HEK293 (cell line): ENCODE measurements around the gene SHLD2.
"Not testable (repeated sequence)": the region's sequence is repeated elsewhere in the genome, so short reads cannot be mapped to it uniquely, and the experiment has no call there.

Experiments used
- CTCF ChIA-PET: fragments of 350-600 bp; formaldehyde crosslinking; extraction: SDS; loops from one replicate; lab custom pipeline; 2021; ENCODE audit warnings: antibody characterized with exemption; lab: Yijun Ruan, JAX
- POLR2A ChIA-PET: fragments of 300-600 bp; formaldehyde crosslinking; extraction: SDS; loops from one replicate; lab custom pipeline; 2020; ENCODE audit warnings: antibody characterized with exemption, inconsistent platforms; lab: Yijun Ruan, JAX
- H3K27ac ChIP-seq: fragments of 200-500 bp; sonication (Bioruptor generic); 2 replicates; pipeline ENCODE4 v1.5.1; 2014; ENCODE audit warnings: low read depth, low read length, control low read depth, inconsistent platforms; ENCODE audit errors: extremely low read depth
- H3K36me3 ChIP-seq, 2 experiments: fragments of 200-500 bp in 1 of 2; sonication (Bioruptor generic) in 1 of 2; 1 replicate in 1 of 2; 2 replicates in 1 of 2; pipeline ENCODE4 v1.5.1; 2014 to 2017; ENCODE audit warnings: inconsistent platforms in 2 of 2, low read length in 2 of 2; ENCODE audit not compliant: control insufficient read depth in 2 of 2, insufficient read depth in 1 of 2
- H3K4me1 ChIP-seq: fragments of 200-500 bp; sonication (Bioruptor generic); 2 replicates; pipeline ENCODE4 v1.5.1; 2014; ENCODE audit warnings: mild to moderate bottlenecking, low read length, inconsistent platforms; ENCODE audit not compliant: control insufficient read depth, insufficient read depth
- H3K4me3 ChIP-seq: 2 replicates; pipeline ENCODE4 v1.5.1; 2011; ENCODE audit warnings: low read depth, mild to moderate bottlenecking, control low read depth, low read length, moderate library complexity
- H3K9me3 ChIP-seq: fragments of 200-500 bp; sonication (Bioruptor generic); 2 replicates; pipeline ENCODE4 v1.5.1; 2014; ENCODE audit warnings: low read depth, low read length, inconsistent platforms; ENCODE audit not compliant: control insufficient read depth, insufficient read depth
- ZNF26 ChIP-seq: fragments of 450-650 bp; formaldehyde crosslinking; IDR thresholded peaks from 2 replicates; pipeline ENCODE4 v1.5.1; 2016; ENCODE audit warnings: missing biosample characterization, missing genetic modification characterization

Gene SHLD2

GRCh38 chr10:87187573-87187972 lies 92.6 kb downstream of the SHLD2 start:
- H3K9me3 ChIP-seq, POLR2A ChIA-PET, H3K4me3 ChIP-seq, H3K4me1 ChIP-seq: not testable (repeated sequence)
- TF ChIP-seq ZNF26 (tag by site-specific recombination), result peak; percentile 93
- TF ChIP-seq, all 188 proteins: peak for 1; not testable (repeated sequence) for 187
- CTCF ChIA-PET, H3K27ac ChIP-seq: not testable (repeated sequence)
- peaks cover 0 to 19% of the 10 kb centered on the region in 2 experiments; a peak in 1 of 3 replicates for H3K36me3 ChIP-seq

DNA sequence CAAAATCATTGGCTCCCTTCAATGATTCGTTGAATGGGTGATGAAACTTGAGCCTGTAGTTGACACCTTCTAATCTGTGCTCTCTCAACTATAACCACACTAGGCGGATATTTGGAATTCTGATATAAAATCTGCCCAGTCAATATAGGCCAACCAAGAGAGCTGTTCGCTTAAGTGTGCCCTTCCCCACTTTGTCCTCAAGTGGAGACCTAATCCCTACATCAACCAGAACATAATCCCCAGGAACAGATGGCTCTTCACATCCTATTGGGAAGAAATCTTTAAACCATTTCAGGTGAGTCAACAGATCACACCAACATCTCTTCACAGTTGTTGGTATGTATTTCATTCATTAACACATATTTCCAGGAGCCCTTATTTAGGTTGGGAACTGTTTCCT lies 96.8 kb downstream of the SHLD2 start:
- CTCF ChIA-PET, H3K27ac ChIP-seq: not testable (repeated sequence)

DNA sequence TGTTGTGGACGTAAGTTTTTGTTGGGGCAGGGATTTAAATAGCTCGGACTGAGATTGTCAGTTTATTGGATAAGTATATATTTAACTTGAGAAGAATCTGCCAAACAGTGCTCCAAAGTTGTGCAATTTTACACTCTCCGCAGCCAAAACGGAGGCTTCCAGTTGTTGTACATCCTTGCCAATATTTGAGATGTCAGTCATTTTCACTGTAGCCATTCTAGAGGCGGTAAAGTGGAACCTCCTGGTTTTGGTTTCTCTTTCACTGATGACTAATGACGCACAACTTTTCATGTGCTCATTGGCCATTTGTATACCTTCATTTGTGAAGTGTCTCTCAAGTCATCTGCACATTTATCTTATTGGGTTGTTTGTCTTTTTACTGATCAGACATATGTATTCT lies 105.9 kb downstream of the SHLD2 start:
- H3K4me1 ChIP-seq, H3K27ac ChIP-seq, H3K36me3 ChIP-seq, CTCF ChIA-PET, H3K9me3 ChIP-seq, H3K4me3 ChIP-seq, POLR2A ChIA-PET: not testable (repeated sequence)

More for the DNA sequence above, 96.8 kb downstream of the SHLD2 start:
- H3K4me1 ChIP-seq, POLR2A ChIA-PET, H3K4me3 ChIP-seq, H3K9me3 ChIP-seq: not testable (repeated sequence)
- H3K36me3 ChIP-seq, result peaks cover 0 to 16% of the 10 kb centered on the region in 2 experiments; a peak in 2 of 3 replicates

GRCh38 chr10:87204801-87205200 lies 109.8 kb downstream of the SHLD2 start:
- CTCF ChIA-PET, H3K4me1 ChIP-seq, POLR2A ChIA-PET, H3K4me3 ChIP-seq, H3K9me3 ChIP-seq, H3K27ac ChIP-seq, H3K36me3 ChIP-seq: not testable (repeated sequence)

DNA sequence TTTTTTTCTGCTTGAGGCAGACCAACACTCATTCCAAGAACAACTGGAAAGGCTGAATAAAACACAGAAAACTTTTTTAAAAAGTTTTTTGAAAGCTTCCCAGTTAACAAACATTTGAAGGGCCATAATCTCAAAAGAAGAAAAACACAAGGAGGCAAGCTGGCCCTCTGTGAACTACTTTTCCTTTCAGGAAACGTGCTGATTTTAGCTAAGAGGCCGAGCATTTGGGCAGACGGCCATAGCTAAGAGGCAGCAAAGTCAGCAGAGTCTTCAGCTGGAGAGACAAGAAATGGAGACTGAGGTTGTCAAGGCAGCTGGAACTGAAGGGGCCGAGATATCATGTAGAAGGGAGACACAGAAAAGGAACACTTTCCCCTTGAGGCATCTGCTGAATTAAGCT lies 111.9 kb downstream of the SHLD2 start:
- H3K9me3 ChIP-seq, POLR2A ChIA-PET, H3K4me1 ChIP-seq, H3K27ac ChIP-seq, H3K4me3 ChIP-seq, H3K36me3 ChIP-seq, CTCF ChIA-PET: not testable (repeated sequence)

GRCh38 chr10:87210309-87210708 lies 115.3 kb downstream of the SHLD2 start:
- H3K9me3 ChIP-seq, H3K4me3 ChIP-seq, POLR2A ChIA-PET, H3K4me1 ChIP-seq, CTCF ChIA-PET, H3K27ac ChIP-seq, H3K36me3 ChIP-seq: not testable (repeated sequence)

DNA sequence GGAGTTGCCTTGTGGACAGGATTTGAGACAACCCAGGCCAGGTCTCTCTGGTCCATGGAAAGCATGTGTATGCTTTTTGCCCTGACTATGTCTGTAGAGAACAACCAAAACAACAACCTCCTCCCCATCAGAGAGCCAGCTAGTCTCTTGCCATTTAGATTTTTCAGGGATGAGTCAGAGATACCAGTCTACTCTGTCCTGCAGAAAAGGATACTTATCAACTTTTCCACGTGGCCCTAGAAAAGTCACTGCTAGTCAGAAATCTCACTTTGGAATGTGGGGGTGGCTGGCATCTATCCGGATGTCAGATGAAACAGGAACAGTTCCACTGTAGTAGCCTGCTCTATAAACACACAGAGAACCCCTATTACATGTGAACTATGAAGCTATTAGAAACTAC lies 116.8 kb downstream of the SHLD2 start:
- H3K4me3 ChIP-seq, H3K4me1 ChIP-seq, CTCF ChIA-PET, H3K36me3 ChIP-seq, H3K9me3 ChIP-seq, H3K27ac ChIP-seq, POLR2A ChIA-PET: not testable (repeated sequence)

GRCh38 chr10:87213150-87213765 lies 118.3 kb downstream of the SHLD2 start:
- H3K4me1 ChIP-seq, H3K9me3 ChIP-seq, CTCF ChIA-PET, H3K36me3 ChIP-seq, H3K4me3 ChIP-seq, H3K27ac ChIP-seq, POLR2A ChIA-PET: not testable (repeated sequence)

- H3K9me3 ChIP-seq, H3K4me1 ChIP-seq, CTCF ChIA-PET, POLR2A ChIA-PET, H3K36me3 ChIP-seq, H3K27ac ChIP-seq, H3K4me3 ChIP-seq: not testable (repeated sequence)
Observed at GRCh38 chr10:87213806-87214205, 118.8 kb downstream of the SHLD2 start.

DNA sequence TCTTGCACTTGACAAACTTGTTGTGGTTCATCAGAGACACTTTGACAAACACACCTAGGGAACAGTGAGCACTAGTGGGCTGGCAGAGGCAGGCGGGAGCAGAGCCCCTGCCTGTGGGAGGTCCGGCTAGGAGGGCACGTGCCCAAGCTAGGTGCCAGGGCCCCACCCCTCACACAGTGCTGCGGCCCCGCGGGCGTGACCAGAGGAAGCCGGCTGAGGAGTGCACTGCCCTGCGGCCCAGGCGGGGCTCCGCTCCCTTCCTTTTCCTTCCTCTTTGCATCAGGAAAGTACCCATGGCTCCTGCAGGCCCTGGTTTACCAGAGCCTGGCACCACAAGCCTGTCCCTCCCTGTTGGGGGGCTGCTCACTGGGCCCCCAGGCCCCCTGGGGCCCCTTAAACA lies 121.1 kb downstream of the SHLD2 start:
- POLR2A ChIA-PET, H3K36me3 ChIP-seq, H3K4me1 ChIP-seq, H3K4me3 ChIP-seq, H3K27ac ChIP-seq, H3K9me3 ChIP-seq: not testable (repeated sequence)
- CTCF ChIA-PET, result interaction anchor here (0.5 to 0.6 kb wide), 2 partner anchors 95 to 557 kb away, joined by 3 read pairs; no protein-coding TSS in a partner anchor

GRCh38 chr10:87219370-87219769 lies 124.4 kb downstream of the SHLD2 start:
- H3K4me1 ChIP-seq, H3K36me3 ChIP-seq, H3K27ac ChIP-seq, H3K4me3 ChIP-seq, CTCF ChIA-PET, H3K9me3 ChIP-seq, POLR2A ChIA-PET: not testable (repeated sequence)
